H1 (cell line): ENCODE results near the gene PTPRT. TPM values are rescaled to one million over a fixed set of nuclear protein-coding genes. Genes with fewer than 3 reads are reported as not detected.

Experiments
- CHD7 ChIP-seq: fragments of 300-600 bp; sonication (generic); IDR thresholded peaks from 2 replicates; pipeline ENCODE4 v1.7.1; 2012; ENCODE audit warnings: low read length, moderate library complexity, mild to moderate bottlenecking, inconsistent platforms; ENCODE audit not compliant: insufficient replicate concordance
- CREB1 ChIP-seq: IDR thresholded peaks from 2 replicates; pipeline ENCODE4 v1.6.1; 2012; ENCODE audit warnings: inconsistent platforms
- EZH2 ChIP-seq: fragments of 200-600 bp; sonication (generic); IDR thresholded peaks from 2 replicates; pipeline ENCODE4 v1.7.1; 2012; ENCODE audit warnings: low read depth, mild to moderate bottlenecking, moderate library complexity, low read length, inconsistent platforms; ENCODE audit not compliant: severe bottlenecking
- JUN ChIP-seq: IDR thresholded peaks from 2 replicates; pipeline ENCODE4 v1.6.1; 2011; ENCODE audit warnings: low read depth, mild to moderate bottlenecking, improper control_type of control experiment, low read length
- KDM4A ChIP-seq: IDR thresholded peaks from one replicate; pipeline ENCODE4 v1.7.1; 2012; ENCODE audit warnings: low read depth, mild to moderate bottlenecking, moderate library complexity, low read length, inconsistent platforms; ENCODE audit not compliant: severe bottlenecking
- MAFK ChIP-seq: IDR thresholded peaks from 2 replicates; pipeline ENCODE4 v1.6.1; 2012; ENCODE audit warnings: low read depth, mild to moderate bottlenecking, improper control_type of control experiment, low read length
- POLR2AphosphoS5 ChIP-seq: IDR thresholded peaks from 2 replicates; pipeline ENCODE4 v1.6.1; 2011; ENCODE audit warnings: low read depth, low read length
- RFX5 ChIP-seq: IDR thresholded peaks from 2 replicates; pipeline ENCODE4 v1.6.1; 2011; ENCODE audit warnings: low read depth, low read length, improper control_type of control experiment, borderline replicate concordance
- SIX5 ChIP-seq: IDR thresholded peaks from 2 replicates; pipeline ENCODE4 v1.6.1; 2011; ENCODE audit warnings: mild to moderate bottlenecking, low read depth, low read length
- TAF7 ChIP-seq: optimal IDR thresholded peaks from 2 replicates; pipeline ENCODE3; 2011; ENCODE audit warnings: low read depth, mild to moderate bottlenecking, inconsistent platforms, low read length, moderate library complexity, borderline replicate concordance
- polyA plus RNA-seq, 7 experiments: library from polyadenylated mRNA; depleted of rRNA in 3 of 7; stranded (reverse) in 5 of 7; unstranded in 2 of 7; fragments of >200 nt in 5 of 7; fragments of 200-250 nt in 2 of 7; gene quantifications; 1 replicate in 5 of 7; 2 replicates in 1 of 7; 4 replicates in 1 of 7; pipeline versions ENCODE4 v1.2.1 to v1.2.3, GENCODE V29; 2011 to 2013; ENCODE audit warnings: missing spikeins in 2 of 7, mixed read lengths in 2 of 7
- total RNA-seq: library from RNA; stranded (reverse); fragmentation: NEBNext Ultra II Directional; extraction: Animal tissue kit (Norgen Biotek cat#: 25700); gene quantifications from 2 replicates; pipeline ENCODE4 v1.2.1, GENCODE V29; 2021

Gene PTPRT
- total and polyA plus RNA-seq, 2 of the 8 experiments (the other 6 are each of a cell fraction or from before 2014, with no cell fraction given) = 0.33 to 1.8 TPM

GRCh38 chr20:43183536-43184070, 6.1 kb downstream of the PTPRT start (continued):
- TF ChIP-seq CHD7 (no peak), CREB1 (no peak), POLR2AphosphoS5 (no peak), TAF7 (no peak), JUN (no peak), EZH2 (no peak), SIX5 (no peak), KDM4A (no peak), MAFK (no peak), RFX5 (no peak)
